GM19372 (cell line): ENCODE results near the gene ATXN1.

ENCODE experiments used
- ATAC-seq: cut with Tn5 transposase; IDR thresholded peaks from one replicate; pipeline ENCODE4 v1.9.1; 2021; ENCODE audit warnings: mild to moderate bottlenecking, low read depth, moderate library complexity; ENCODE audit not compliant: unreplicated experiment

ATXN1 gene

GRCh38 chr6:16433338-16433890, 327.8 kb downstream of the ATXN1 start:
- ATAC-seq, result no peak

DNA sequence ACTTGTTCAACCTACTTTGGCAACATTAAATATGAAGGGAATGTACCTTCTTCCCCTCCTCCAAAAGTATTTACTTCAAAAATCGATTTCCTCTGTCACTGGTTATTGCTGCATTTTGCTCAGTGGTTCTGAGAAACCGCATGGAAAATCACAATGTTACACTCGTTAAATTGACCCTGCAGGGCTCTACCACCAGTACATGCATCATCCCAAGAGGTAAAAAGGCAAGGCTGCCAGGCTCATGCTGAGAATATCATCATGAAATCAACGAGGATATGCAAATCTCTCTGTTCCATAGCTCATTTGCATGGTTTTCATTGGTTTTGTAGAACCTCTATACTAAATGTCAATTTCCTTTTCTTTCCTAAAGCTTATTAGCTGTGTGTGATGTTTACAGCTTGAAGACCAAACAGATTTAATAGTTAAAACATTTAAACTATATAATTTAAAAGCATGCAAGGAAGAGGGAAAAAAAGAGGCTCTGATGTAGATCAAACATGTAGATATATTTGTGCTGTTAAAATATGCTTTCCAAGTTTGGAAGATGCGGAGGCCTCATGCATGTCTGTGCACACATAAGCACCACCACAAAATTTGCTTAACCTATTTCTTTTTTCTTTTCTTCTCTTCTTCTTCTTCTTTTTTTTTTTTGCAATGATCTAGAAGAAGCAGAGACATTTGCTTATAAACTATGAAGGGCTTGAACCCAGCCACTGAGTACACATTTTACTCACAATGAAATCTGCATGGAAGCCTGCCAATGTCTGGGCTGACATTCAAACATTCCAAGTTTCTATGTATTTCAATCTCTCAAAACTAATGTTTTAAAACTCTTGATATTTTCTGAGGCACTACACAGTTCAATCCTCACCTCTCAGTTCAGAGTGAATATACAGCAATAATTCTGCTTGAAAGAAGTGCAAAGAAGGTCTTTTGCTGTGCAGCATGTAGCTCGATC, 328.9 kb downstream of the ATXN1 start:
- ATAC-seq, result peak; percentile 69

- ATAC-seq, result no peak
Observed at GRCh38 chr6:16431106-16431505, 330.2 kb downstream of the ATXN1 start.

GRCh38 chr6:16430391-16431089, 330.7 kb downstream of the ATXN1 start:
- ATAC-seq, result no peak

- ATAC-seq, result no peak
Observed at GRCh38 chr6:16429669-16430068, 331.6 kb downstream of the ATXN1 start.

GRCh38 chr6:16427124-16427523, 334.1 kb downstream of the ATXN1 start:
- no peak for ATAC-seq

DNA sequence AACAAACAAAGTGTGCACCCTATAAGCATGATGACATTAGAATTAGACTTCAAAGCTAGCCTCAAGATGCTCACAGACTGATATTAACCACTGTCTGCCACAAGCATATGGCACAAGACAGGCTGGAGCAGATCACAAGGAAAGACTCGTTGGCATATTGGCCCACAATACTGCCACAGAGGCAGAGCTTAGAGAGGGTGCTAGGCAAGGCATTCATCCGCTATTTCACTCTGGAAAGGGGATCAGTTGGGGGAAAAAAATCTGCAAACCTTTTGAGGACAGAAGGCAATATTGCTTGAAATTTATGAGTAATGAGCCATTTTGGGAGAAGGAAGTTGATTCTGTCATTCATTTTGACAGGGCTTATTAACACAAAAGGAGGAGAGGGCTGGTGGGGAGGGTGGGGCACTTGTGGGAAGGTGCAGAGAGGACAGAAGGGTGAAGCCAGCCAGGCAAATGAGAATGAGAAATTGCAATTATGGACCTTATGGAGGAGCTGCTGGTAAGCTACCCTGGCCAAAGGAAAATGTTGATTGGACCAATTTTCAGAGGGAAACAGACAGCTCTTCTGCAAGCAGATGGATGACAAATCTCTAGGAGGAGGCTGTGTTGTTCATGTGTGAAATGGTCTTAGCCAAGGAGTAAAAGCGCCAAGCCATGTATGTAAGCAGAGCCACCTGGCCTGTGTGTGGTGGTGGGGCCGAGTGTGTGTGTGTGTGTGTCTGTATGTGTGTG, 335.2 kb downstream of the ATXN1 start:
- no peak for ATAC-seq

- peak; percentile 27 for ATAC-seq
Observed at GRCh38 chr6:16421462-16421960, 339.7 kb downstream of the ATXN1 start.

DNA sequence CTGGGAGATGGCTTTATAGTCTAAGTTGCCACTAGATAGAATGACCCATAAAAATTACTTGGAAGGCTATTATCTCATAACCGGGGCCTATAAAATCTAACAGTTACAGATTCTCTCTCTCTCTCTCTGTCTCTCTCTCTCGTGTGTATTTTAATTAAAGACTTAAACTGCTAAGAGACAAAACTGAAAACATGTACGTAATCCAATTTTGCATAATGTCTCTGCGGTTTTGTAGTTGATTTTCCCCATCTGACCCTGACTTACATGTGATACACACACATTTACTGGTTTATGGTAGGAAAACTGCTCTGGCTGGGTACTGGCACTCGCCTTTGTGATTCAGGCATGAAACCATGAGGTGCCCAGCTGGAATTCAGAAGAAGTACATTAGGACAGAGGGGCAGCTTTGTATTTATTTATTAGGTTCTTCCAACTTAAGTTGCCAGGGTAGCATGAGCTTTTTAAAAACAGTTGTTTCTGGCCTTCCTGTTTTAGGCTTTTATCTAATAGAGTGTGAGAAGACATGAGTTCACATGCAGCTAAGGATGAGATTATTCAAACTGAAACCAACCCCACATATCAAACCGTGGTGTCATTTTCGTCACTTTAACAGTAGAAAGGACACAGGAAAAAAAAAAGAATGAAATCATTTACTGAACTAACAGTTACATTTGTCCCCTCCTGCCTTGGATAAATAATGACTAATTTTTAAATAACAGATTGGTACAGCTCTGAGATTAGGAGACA, 340.4 kb downstream of the ATXN1 start:
- peak; percentile 58 for ATAC-seq

- ATAC-seq, result no peak
Observed at GRCh38 chr6:16420337-16420714, 340.9 kb downstream of the ATXN1 start.

DNA sequence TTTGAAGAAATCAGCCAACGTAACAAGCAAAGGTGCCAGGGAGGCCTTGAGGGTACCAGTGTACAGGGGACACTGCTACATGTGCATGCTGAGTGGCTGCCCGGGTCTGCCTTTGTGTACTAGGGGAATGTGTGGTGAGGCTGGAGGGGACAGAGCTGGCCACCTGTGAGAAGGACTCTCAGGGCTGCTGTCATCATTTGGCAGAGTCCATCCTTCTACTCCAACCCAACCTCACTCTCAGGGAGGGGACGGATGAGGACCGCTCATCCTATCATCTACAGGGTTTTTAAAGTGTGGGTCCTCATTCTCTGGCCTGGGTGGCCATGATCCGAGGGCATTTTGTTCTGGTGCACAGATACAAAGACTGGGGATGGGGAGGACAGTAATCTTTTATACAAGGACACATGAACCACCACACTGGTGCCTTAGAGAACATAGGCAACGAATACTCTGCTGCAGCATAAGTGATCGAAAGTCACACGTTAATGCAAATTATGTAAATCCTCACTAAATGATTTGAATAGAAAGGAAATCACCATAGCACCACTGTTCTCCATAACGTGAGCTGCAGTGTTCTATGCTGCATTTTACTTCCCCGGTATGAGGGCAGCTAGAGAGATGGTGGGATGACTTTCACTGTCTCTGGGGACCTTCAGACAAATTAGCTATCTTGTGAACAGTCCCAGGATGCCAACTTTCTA, 341.5 kb downstream of the ATXN1 start:
- ATAC-seq, result peak; percentile 49

GRCh38 chr6:16418151-16418550, 343.1 kb downstream of the ATXN1 start:
- no peak for ATAC-seq

DNA sequence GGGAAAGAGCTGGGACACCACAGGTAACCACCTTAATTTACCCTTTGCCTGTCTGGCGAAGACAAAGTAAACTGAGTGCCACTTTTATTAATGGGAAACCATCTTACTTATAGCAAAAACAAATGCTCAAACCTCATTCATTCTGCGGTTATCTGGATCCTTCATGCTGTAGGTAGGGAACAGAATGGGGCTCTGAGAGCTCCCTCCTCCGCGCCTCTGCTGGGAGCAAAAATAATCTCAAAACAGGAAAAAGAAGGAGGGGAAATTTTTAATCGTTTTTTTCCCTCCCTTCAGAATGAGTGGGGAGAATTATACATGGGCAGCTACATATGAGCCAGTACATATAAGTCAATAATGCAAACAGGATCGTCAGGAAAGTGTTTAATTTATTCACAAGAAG, 345.6 kb downstream of the ATXN1 start:
- no peak for ATAC-seq

DNA sequence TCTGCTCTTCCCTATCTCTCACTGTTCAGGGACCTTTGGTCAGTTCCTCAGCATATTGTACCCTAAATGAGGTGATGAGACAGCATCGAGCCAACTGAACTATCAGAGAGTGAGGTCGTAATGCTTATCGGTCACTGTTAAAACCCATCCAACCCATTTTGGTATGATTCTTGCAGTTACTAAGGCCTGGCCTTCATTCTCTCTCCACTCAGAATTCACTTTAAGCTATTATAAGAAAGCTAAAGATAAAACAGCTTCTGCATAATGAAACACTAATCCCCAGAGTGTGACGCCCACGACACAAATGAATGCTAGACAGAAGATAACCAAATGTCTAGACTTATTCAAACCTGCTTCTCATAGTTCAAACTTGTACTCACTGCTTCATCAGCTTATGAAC, 347.1 kb downstream of the ATXN1 start:
- ATAC-seq, result peak; percentile 53

- no peak for ATAC-seq
Observed at GRCh38 chr6:16413399-16413798, 347.9 kb downstream of the ATXN1 start.

DNA sequence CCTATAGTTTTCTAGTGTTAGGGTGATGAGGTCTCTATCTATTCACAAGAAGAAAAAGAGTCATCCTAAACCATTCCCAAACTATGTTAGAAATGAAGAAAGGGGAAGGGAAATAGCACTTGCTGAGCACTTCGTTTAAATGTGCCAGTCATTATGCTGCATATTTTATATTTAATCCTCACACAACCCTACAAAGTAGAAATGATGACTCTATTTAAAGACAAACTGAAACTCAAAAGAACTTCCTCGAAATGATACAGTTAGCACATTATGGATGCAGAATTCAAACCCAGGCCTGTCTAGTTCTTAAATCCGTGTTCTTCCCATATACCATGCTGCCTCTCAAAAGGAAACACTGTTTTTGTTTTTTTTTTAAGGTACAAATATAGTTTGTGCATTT, 348.3 kb downstream of the ATXN1 start:
- ATAC-seq, result no peak

- no peak for ATAC-seq
Observed at GRCh38 chr6:16412171-16412570, 349.1 kb downstream of the ATXN1 start.

DNA sequence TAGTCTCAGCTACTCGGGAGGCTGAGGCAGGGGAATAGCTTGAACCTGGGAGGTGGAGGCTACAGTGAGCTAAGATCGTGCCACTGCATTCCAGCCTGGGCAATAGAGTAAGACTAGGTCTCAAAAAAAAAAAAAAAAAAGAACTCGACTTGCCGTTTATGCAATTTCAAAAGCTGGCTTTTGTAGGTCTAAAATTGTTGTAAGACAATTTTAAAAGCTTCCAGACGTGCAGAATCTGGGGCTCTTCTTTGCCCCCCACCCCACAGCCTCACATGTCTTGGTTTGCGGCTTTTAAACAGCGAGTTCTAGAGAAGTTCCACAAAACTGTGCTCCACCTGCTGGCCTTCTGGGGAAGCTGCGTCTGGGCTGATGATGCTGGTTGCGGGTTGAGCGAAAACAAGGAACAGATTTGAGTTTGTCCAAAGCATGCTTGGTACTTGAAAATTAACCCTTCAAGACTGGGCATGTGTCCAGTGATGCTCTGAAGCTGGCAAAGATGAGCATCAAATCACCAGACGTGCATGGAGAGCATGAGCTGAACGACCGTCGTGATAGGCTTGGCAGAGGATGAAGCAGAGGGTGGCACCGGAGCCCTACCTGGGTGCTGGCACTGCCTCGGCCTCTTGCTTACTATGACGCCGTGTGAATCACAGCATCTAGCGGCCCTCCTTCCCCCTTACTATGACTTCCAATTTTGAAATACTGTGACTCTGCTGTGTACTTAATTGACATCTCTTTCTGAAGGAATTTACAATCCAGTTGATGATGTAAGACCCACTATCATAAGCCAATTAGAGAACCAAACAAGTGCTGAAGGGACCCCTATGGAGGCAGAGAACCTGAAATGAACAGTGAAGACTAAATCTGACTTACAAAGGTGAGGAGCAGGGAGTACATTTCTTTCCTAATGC, 351.5 kb downstream of the ATXN1 start:
- peak; percentile 42 for ATAC-seq
